Embryonic facial prominence (tissue), 1 donor: ENCODE measurements around the gene PTP4A1.

Experiments used
- DNase-seq: peaks from one replicate; pipeline ENCODE4 v3.0.0-alpha.2; 2016; ENCODE audit errors: extremely low spot score

PTP4A1 gene

DNA sequence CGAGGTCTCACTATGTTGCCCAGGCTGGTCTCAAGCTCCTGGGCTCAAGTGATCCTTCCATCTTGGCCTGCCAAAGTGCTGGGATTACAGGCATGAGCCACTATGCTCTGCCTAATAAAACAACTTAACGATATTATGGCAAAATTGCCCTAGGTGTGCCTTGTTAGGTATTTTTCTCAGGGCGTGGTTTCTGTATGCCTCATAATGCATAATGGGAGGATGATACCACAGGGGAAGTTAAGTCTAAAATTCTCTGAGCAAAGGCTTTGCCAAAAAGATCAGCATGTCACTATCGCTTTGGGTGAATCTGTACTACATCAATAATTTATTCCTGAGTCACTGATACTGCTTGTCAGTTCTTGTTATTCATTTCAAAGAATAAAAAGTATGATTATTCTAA is 15.9 kb upstream of the PTP4A1 start:
- DNase-seq = no peak

- DNase-seq = no peak
Measured at GRCh38 chr6:63558278-63558677, 14.0 kb upstream of the PTP4A1 start.

- DNase-seq = no peak
Measured at GRCh38 chr6:63560801-63561287, 11.4 kb upstream of the PTP4A1 start.

DNA sequence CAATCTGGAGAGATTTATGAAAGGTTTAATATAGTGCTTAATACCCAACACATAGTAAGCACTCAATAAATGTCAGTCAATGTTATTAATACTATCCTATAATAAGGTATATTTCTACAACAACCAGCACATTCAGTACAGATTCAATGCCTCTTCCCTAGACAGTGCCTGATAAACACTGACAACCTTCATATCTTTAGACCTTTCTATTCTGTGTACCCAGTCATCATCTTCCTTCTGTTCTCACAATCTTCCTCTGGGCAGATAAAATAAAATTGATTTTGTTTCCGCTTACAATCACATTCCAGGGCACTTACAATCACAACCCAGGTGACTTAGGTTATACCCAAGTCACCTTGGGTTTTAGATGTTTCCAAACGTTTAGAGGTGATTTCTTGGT is 11.0 kb upstream of the PTP4A1 start:
- no peak for DNase-seq

GRCh38 chr6:63563235-63563634 is 9.0 kb upstream of the PTP4A1 start:
- DNase-seq = no peak

- no peak for DNase-seq
Measured at GRCh38 chr6:63565058-63565726, 7.1 kb upstream of the PTP4A1 start.

- no peak for DNase-seq
Measured at GRCh38 chr6:63565727-63566596, 6.3 kb upstream of the PTP4A1 start.

DNA sequence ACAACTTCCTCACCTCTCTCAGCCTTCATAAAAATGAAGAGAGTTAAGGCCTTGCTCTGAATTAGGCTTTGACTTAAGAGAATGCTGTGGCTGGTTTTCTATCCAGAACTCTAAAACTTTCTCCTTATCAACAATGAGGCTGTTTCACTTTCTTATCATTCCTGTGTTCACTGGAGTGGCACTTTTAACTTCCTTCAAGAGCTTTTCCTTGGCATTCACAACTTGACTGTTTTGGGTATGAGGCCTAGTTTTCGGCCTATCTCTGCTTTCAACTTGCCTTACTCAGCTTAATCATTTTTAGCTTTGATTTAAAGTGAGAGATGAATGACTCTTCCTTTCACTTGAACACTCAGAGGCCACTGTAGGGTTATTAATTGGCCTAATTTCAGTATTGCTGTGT is 4.3 kb upstream of the PTP4A1 start:
- no peak for DNase-seq

GRCh38 chr6:63571361-63572043 is 778 bp upstream of the PTP4A1 start:
- DNase-seq = peak; percentile 16

GRCh38 chr6:63572747-63573075 is 431 bp downstream of the PTP4A1 start:
- DNase-seq = no peak

- peak; percentile 62 for DNase-seq
Measured at GRCh38 chr6:63573076-63573898, 1.0 kb downstream of the PTP4A1 start.

GRCh38 chr6:63573899-63574553 is 1.7 kb downstream of the PTP4A1 start:
- DNase-seq = peak; percentile 34

DNA sequence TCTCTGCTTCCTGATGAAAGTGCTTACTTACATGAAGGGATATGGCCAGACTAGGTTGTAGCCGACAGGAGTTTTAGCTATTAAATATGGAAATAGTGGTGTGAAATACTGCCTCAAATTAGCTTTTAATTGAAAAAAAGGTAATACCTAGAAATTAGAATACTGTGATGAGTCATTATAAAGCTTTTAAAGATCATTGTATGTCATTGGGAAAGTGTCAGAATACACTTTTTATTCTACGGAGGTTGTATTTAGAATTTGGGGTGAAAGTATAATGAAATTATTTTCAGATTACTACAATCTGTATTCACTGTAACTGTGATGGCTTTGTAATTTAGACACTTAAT is 2.2 kb downstream of the PTP4A1 start:
- no peak for DNase-seq

DNA sequence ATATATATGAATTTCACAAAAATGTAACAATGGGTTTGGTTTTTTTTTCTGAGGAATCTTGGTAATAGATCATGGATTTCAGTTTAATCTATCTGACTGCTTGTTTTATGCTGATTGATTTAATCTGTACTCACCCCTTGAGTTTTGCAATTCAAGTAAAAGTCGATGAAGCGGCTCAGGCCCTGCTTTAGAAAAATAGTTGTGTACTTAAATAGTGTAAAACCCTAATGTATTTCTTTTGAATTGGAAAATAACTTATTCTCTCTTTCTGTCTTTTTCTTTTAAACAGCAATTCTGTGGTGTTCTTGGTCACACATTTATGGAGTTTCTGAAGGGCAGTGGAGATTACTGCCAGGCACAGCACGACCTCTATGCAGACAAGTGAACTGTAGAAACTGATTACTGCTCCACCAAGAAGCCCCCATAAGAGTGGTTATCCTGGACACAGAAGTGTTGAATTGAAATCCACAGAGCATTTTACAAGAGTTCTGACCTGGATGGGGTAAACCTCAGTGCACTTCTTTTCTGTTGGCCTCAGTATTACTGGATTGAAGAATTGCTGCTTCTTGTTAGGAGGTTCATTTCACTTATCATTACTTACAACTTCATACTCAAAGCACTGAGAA is 4.0 kb downstream of the PTP4A1 start:
- DNase-seq = no peak

DNA sequence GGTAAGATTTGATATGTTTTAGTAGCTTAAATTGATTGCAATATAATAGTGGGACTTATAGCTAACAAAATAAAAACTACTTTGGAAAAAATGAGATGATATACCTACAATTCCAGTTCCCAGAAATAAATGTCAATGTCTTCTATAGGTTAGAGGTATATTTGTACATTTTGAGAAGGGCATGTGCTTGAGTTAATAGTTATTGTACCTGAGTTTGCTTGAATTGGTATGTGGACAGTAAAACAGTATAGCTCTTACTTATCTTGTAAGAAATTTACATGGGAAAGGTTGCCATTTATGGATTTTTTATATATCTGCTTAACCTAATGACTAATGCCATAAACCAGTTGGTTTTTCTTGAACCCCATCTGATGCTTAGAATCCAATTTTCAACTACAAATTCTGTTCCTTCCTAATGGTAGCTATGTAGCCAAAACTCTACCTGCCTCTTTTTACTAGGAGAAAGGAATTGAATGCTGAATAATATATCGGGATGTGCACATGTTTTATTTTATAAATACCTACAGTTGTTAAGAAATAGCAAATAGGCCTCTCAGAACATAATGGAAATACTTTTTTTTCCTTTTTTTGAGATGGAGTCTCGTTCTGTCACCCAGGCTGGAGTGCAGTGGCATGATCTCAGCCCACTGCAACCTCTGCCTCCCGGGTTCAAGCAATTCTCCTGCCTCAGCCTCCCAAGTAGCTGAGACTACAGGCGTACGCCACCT is 4.9 kb downstream of the PTP4A1 start:
- no peak for DNase-seq

DNA sequence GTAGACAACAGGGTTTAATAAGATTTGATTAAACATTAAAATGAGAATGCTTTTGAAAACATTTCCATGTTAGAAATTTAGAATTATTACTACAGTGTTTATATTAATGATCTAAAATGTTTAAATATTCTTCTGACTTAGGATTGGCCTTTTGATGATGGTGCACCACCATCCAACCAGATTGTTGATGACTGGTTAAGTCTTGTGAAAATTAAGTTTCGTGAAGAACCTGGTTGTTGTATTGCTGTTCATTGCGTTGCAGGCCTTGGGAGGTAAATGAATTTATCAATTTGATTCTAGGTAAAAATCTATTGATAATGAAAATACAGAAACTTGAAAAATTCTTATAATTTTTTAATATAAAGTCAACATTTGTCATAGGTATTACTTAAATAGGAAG is 6.5 kb downstream of the PTP4A1 start:
- DNase-seq = no peak

DNA sequence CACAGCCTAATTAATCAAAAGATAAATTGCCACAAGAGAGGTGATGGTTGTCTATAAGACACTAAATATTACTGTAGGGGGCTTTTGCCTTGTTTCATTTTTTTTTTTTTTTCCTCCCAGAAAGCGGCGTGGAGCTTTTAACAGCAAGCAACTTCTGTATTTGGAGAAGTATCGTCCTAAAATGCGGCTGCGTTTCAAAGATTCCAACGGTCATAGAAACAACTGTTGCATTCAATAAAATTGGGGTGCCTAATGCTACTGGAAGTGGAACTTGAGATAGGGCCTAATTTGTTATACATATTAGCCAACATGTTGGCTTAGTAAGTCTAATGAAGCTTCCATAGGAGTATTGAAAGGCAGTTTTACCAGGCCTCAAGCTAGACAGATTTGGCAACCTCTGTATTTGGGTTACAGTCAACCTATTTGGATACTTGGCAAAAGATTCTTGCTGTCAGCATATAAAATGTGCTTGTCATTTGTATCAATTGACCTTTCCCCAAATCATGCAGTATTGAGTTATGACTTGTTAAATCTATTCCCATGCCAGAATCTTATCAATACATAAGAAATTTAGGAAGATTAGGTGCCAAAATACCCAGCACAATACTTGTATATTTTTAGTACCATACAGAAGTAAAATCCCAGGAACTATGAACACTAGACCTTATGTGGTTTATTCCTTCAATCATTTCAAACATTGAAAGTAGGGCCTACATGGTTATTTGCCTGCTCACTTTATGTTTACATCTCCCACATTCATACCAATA is 7.8 kb downstream of the PTP4A1 start:
- DNase-seq = no peak

DNA sequence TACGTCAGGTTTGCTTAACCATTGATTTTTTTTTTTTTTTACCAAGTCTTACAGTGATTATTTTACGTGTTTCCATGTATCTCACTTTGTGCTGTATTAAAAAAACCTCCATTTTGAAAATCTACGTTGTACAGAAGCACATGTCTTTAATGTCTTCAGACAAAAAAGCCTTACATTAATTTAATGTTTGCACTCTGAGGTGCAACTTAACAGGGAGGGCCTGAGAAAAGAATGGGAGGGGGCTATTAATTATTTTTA is 8.4 kb downstream of the PTP4A1 start:
- no peak for DNase-seq

GRCh38 chr6:63581355-63582013 is 9.2 kb downstream of the PTP4A1 start:
- DNase-seq = no peak
